Gastrocnemius medialis (tissue), 4 donors: Measurements from ENCODE around the gene NKX2-1. TPM values are rescaled to one million over a fixed set of nuclear protein-coding genes. Genes with fewer than 3 reads are reported as not detected.

Source experiments
- ATAC-seq, 2 donors: fragments of 150-250 bp; one replicate each; pipeline ENCODE4 v1.9.1; 2016
- DNase-seq, 2 donors: peaks; one replicate each; pipeline ENCODE4 v3.0.0-alpha.2; 2019
- H3K27ac ChIP-seq, 4 donors: fragments of 200-600 bp; sonication (generic); 1 replicate in 1 of 4; 2 replicates in 3 of 4; pipeline ENCODE4 v1.5.1; 2016 to 2018; ENCODE audit warnings: mild to moderate bottlenecking in 2 of 4, moderate library complexity in 1 of 4
- H3K27me3 ChIP-seq, 3 donors: fragments of 200-600 bp; sonication (generic) in 2 of 3; 1 replicate in 1 of 3; 2 replicates in 2 of 3; pipeline versions ENCODE4 v1.5.1 to v1.6.0; 2016 to 2019; ENCODE audit warnings: mild to moderate bottlenecking in 1 of 3, moderate library complexity in 1 of 3
- H3K36me3 ChIP-seq, 2 donors: fragments of 200-600 bp; sonication (generic) in 1 of 2; one replicate each; pipeline ENCODE4 v1.5.1; 2017 to 2018
- H3K4me1 ChIP-seq, 2 donors: fragments of 200-600 bp; sonication (generic) in 1 of 2; one replicate each; pipeline ENCODE4 v1.5.1; 2016 to 2017; ENCODE audit warnings: mild to moderate bottlenecking in 2 of 2
- H3K4me3 ChIP-seq, 4 donors: fragments of 200-600 bp; sonication (generic) in 3 of 4; 1 replicate in 1 of 4; 2 replicates in 3 of 4; pipeline ENCODE4 v1.5.1; 2016 to 2019; ENCODE audit warnings: mild to moderate bottlenecking in 2 of 4
- H3K9me3 ChIP-seq, 3 donors: fragments of 200-600 bp; sonication (generic) in 2 of 3; 1 replicate in 1 of 3; 2 replicates in 2 of 3; pipeline ENCODE4 v1.5.1; 2016 to 2019
- POLR2A ChIP-seq, 2 donors: fragments of 450-650 bp; IDR thresholded peaks; one replicate each; pipeline ENCODE4 v1.6.1; 2017; ENCODE audit warnings: antibody characterized with exemption in 2 of 2, mild to moderate bottlenecking in 2 of 2, moderate library complexity in 2 of 2
- in situ Hi-C, 4 donors: fragments of 200-750 bp; cut with MboI; loops; one replicate each; pipeline versions ENCODE4 v1.15.0 to v1.8.0; 2017; ENCODE audit warnings: low sequenced_read_pairs in 4 of 4
- intact Hi-C: fragments of 100-400 bp; cut with DNase I; formaldehyde crosslinking; loops from one replicate; pipeline ENCODE4 v1.15.1; 2023; ENCODE audit warnings: low total_unique reads
- total RNA-seq, 4 donors: library from RNA; depleted of rRNA; stranded (reverse); fragments of >200 nt; gene quantifications; one replicate each; pipeline versions ENCODE4 v1.1.0 to v1.2.3, GENCODE V29; 2016
- TF ChIP-seq, protein P1 (sequence below), 5 experiments: fragments of 450-650 bp in 3 of 5; fragments of 200-600 bp in 2 of 5; sonication (generic) in 2 of 5; IDR thresholded peaks in 4 of 5; conservative IDR thresholded peaks in 1 of 5; 1 replicate in 4 of 5; 2 replicates in 1 of 5; pipeline ENCODE4 v1.5.1; 2016 to 2019; ENCODE audit warnings: antibody characterized with exemption in 5 of 5, mild to moderate bottlenecking in 3 of 5, moderate library complexity in 3 of 5

Gene NKX2-1
- total RNA-seq, 4 donors from 2014 or later = not detected

DNA sequence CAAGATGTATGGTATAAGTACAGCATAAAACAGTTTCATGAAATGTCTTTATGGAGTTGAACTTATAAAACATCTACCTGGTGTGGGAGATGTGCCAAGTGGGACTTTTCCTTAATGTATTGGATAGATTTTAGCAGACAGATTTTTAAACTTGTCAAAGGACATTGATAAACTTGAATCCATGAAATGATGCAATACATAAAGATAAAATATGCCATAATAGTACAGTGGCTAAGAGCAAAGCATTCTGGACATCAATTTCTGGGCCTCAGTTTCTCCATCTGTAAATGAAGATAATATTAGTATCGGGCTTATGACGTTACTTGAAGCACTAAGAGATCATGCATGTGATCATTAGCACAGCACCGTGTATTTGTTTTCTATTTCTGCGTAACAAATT, 45.4 kb downstream of the NKX2-1 start:
- ATAC-seq = no peak
- intact Hi-C loops = no loop called here

DNA sequence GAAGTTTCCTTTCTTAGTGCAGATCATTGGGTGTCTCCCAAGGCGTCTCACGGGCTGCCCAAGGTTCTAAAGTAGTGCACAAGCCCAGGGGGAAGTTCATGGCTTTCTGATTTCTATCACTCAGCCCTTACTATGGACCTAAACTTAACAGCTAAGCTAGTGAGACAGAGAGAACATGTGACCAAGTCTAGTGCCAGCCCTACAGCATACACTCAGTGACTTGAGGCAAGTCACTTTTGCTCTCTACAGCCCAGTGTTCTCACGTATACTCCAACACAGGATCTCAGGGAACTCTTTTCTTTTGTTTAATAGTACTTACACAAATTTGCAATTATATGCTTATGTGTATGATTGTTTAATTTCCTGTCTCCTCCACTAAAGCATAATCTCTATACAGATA, 48.6 kb downstream of the NKX2-1 start:
- TF ChIP-seq, protein P1, sequence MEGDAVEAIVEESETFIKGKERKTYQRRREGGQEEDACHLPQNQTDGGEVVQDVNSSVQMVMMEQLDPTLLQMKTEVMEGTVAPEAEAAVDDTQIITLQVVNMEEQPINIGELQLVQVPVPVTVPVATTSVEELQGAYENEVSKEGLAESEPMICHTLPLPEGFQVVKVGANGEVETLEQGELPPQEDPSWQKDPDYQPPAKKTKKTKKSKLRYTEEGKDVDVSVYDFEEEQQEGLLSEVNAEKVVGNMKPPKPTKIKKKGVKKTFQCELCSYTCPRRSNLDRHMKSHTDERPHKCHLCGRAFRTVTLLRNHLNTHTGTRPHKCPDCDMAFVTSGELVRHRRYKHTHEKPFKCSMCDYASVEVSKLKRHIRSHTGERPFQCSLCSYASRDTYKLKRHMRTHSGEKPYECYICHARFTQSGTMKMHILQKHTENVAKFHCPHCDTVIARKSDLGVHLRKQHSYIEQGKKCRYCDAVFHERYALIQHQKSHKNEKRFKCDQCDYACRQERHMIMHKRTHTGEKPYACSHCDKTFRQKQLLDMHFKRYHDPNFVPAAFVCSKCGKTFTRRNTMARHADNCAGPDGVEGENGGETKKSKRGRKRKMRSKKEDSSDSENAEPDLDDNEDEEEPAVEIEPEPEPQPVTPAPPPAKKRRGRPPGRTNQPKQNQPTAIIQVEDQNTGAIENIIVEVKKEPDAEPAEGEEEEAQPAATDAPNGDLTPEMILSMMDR (IDR thresholded peaks at IDR 0.05 in 4 of 5, conservative IDR thresholded peaks at IDR 0.05 in 1 of 5) = no peak
- TF ChIP-seq POLR2A (IDR thresholded peaks at IDR 0.05) = no peak
- Histone ChIP-seq H3K9me3 (no peaks in the 10 kb centered on the region), H3K27me3 (no peaks in the 10 kb centered on the region), H3K4me3 (no peak overlapping the region), H3K27ac (no peak overlapping the region), H3K36me3 (no peaks in the 10 kb centered on the region), H3K4me1 (no peaks in the 10 kb centered on the region)
- in situ Hi-C loops (no loop called here), intact Hi-C loops (no loop called here)
- ATAC-seq = no peak
- no peak for DNase-seq

More for the DNA sequence above, 45.4 kb downstream of the NKX2-1 start:
- DNase-seq = no peak
- no peaks in the 10 kb centered on the region for H3K9me3 ChIP-seq
- H3K27me3 ChIP-seq = no peaks in the 10 kb centered on the region
- TF ChIP-seq POLR2A (IDR thresholded peaks at IDR 0.05) = no peak
- TF ChIP-seq, protein P1 (IDR thresholded peaks at IDR 0.05 in 4 of 5, conservative IDR thresholded peaks at IDR 0.05 in 1 of 5) = no peak
- H3K4me3 ChIP-seq = no peak overlapping the region
- no peaks in the 10 kb centered on the region for H3K36me3 ChIP-seq
- no peaks in the 10 kb centered on the region for H3K4me1 ChIP-seq
- in situ Hi-C loops = no loop called here
- H3K27ac ChIP-seq = no peak overlapping the region

DNA sequence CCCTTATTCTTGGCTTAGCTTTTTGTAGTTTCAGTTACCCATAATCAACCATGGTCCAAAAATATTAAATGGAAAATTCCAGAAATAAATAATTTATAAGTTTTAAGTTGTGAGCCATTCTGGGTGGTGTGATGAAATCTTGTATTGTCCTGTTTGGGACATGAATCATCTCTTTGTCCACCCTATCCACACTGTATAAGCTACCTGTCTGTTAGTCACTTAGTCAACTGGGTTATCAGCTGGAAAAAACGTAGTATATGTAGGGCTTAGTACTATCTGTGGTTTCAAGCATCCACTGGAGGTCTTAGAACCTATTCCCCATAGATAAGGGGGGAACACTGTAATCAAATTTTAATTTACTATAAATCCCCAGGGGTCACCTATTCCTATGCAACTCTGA, 52.7 kb downstream of the NKX2-1 start:
- Histone ChIP-seq H3K27ac (no peak overlapping the region), H3K9me3 (no peaks in the 10 kb centered on the region), H3K27me3 (no peaks in the 10 kb centered on the region), H3K4me3 (no peak overlapping the region), H3K36me3 (no peaks in the 10 kb centered on the region), H3K4me1 (no peaks in the 10 kb centered on the region)
- TF ChIP-seq, protein P1 (IDR thresholded peaks at IDR 0.05 in 4 of 5, conservative IDR thresholded peaks at IDR 0.05 in 1 of 5) = no peak
- intact Hi-C loops (no loop called here), in situ Hi-C loops (no loop called here)
- DNase-seq (no peak), ATAC-seq (no peak)

Other genes starting within 250 kb of the NKX2-1 start
- 1 to 10 TPM; 1.8 to 4.6 (median 3.5) TPM for gene MBIP, start 199.6 kb downstream of the NKX2-1 start, total RNA-seq
- not detected for gene NKX2-8, start 62.4 kb upstream of the NKX2-1 start, total RNA-seq
- gene PAX9, start 141.6 kb upstream of the NKX2-1 start, total RNA-seq = not detected